Prostate gland (tissue), 2 donors: ENCODE data around the gene GGA3.

Source experiments
- CTCF ChIP-seq, 4 experiments: fragments of 200-600 bp in 2 of 4; fragments of 450-650 bp in 2 of 4; sonication (generic) in 2 of 4; IDR thresholded peaks; 1 replicate in 3 of 4; 2 replicates in 1 of 4; pipeline ENCODE4 v1.5.1; 2016 to 2019; ENCODE audit warnings: antibody characterized with exemption in 4 of 4, mild to moderate bottlenecking in 2 of 4, moderate library complexity in 2 of 4
- POLR2A ChIP-seq: fragments of 450-650 bp; IDR thresholded peaks from one replicate; pipeline ENCODE4 v1.6.1; 2016; ENCODE audit warnings: antibody characterized with exemption, mild to moderate bottlenecking
- POLR2AphosphoS5 ChIP-seq: sonication (generic); formaldehyde crosslinking; IDR thresholded peaks from one replicate; pipeline ENCODE4 v1.6.1; 2017; ENCODE audit warnings: antibody characterized with exemption

GRCh38 chr17:75231071-75231470 is 30.3 kb downstream of the GGA3 start:
- TF ChIP-seq CTCF (IDR thresholded peaks at IDR 0.05) (no peak), POLR2A (no peak), POLR2AphosphoS5 (no peak)
